Activated CD4-positive, alpha-beta memory T cell treated with anti-CD3 and anti-CD28 coated beads, Interleukin-2, amount 10 ng/mL, durations not matched to agents 7 days and 5 days (primary cell): ENCODE data around the gene PYCARD. TPM values are rescaled to one million over a fixed set of nuclear protein-coding genes. Genes with fewer than 3 reads are reported as not detected.

ENCODE experiments used
- CTCF ChIA-PET: fragments of 350-600 bp; sonication (Branson Sonifier 250); formaldehyde crosslinking; loops from one replicate; lab custom pipeline; 2021; ENCODE audit warnings: antibody characterized with exemption, inconsistent platforms; lab: Charles Lee
- POLR2A ChIA-PET: fragments of 350-600 bp; sonication (Branson Sonifier 250); formaldehyde crosslinking; loops from one replicate; lab custom pipeline; 2021; ENCODE audit warnings: antibody characterized with exemption; lab: Charles Lee
- DNase-seq: peaks from one replicate; pipeline ENCODE4 v3.0.0-alpha.2; 2020
- H3K27ac Mint-ChIP-seq: one replicate; pipeline ENCODE4 v1.8.0; 2021; ENCODE audit warnings: mild to moderate bottlenecking, mixed read lengths
- H3K27me3 Mint-ChIP-seq: one replicate; pipeline ENCODE4 v1.8.0; 2021; ENCODE audit warnings: mixed read lengths
- H3K36me3 Mint-ChIP-seq: one replicate; pipeline ENCODE4 v1.8.0; 2021; ENCODE audit warnings: low read depth, mixed read lengths
- H3K4me1 Mint-ChIP-seq: one replicate; pipeline ENCODE4 v1.8.0; 2021; ENCODE audit warnings: mixed read lengths
- H3K4me3 Mint-ChIP-seq: one replicate; pipeline ENCODE4 v1.8.0; 2021; ENCODE audit warnings: mild to moderate bottlenecking, mixed read lengths
- H3K9me3 Mint-ChIP-seq: one replicate; pipeline ENCODE4 v1.8.0; 2021; ENCODE audit warnings: mixed read lengths
- total RNA-seq, 2 experiments: library from RNA; stranded (reverse); gene quantifications; one replicate each; pipeline ENCODE4 v1.2.3, GENCODE V29; 2021

PYCARD gene
- total RNA-seq, 2 experiments from 2014 or later = 96.1 to 102 TPM

- Mint-ChIP-seq H3K9me3 (no peaks in the 10 kb centered on the region), H3K4me3 (no peak overlapping the region), H3K27ac (no peak overlapping the region), H3K4me1 (peaks cover 6% of the 10 kb centered on the region), H3K27me3 (peaks cover 15% of the 10 kb centered on the region), H3K36me3 (no peaks in the 10 kb centered on the region)
- ChIA-PET POLR2A (interaction anchor here (0.9 to 2.7 kb wide), 3 partner anchors 15 to 23 kb away, joined by 3 to 12 read pairs (median 4); partner anchors contain the start of gene FUS), CTCF (interaction anchor here (0.5 to 5.2 kb wide), 4 partner anchors 14 to 196 kb away, joined by 3 to 37 read pairs (median 3); no protein-coding TSS in a partner anchor)
- no peak for DNase-seq
Measured at GRCh38 chr16:31157136-31157535, 45.4 kb downstream of the PYCARD start.

Other genes with a start within 250 kb of the PYCARD start
- gene SETD1A, start 245.0 kb downstream of the PYCARD start, total RNA-seq = 10 to 100 TPM; 18.8 to 20.3 TPM
- gene HSD3B7, start 217.6 kb downstream of the PYCARD start, total RNA-seq = 1 to 10 TPM; 7.1 to 7.5 TPM
- 1 to 10 TPM; 1.5 to 1.7 TPM for gene STX1B, start 192.1 kb downstream of the PYCARD start, total RNA-seq
- gene STX4, start 169.2 kb downstream of the PYCARD start, total RNA-seq = 10 to 100 TPM; 67.2 to 70.0 TPM
- 10 to 100 TPM; 13.9 to 17.4 TPM for gene ZNF668, start 128.5 kb downstream of the PYCARD start, total RNA-seq
- gene ZNF646, start 128.3 kb downstream of the PYCARD start, total RNA-seq = 10 to 100 TPM; 31.9 to 32.1 TPM
- gene PRSS53, start 113.8 kb downstream of the PYCARD start, total RNA-seq = 1 to 10 TPM; 4.7 to 4.9 TPM
- 10 to 100 TPM; 66.0 to 66.1 TPM for gene VKORC1, start 108.0 kb downstream of the PYCARD start, total RNA-seq
- gene BCKDK, start 94.4 kb downstream of the PYCARD start, total RNA-seq = 10 to 100 TPM; 32.9 to 34.4 TPM
- gene KAT8, start 85.1 kb downstream of the PYCARD start, total RNA-seq = 10 to 100 TPM; 43.7 to 44.3 TPM
- gene PRSS8, start 67.0 kb downstream of the PYCARD start, total RNA-seq = not detected
- gene PRSS36, start 52.7 kb downstream of the PYCARD start, total RNA-seq = under 1 TPM; 0.58 to 0.85 TPM
- gene FUS, start 22.6 kb downstream of the PYCARD start, total RNA-seq = 100 to 1,000 TPM; 386 to 397 TPM
- under 1 TPM; 0.03 to 0.05 TPM for gene TRIM72, start 11.4 kb upstream of the PYCARD start, total RNA-seq
- gene PYDC1, start 14.4 kb upstream of the PYCARD start, total RNA-seq = not detected
- 10 to 100 TPM; 81.3 to 82.1 TPM for gene ITGAM, start 57.2 kb upstream of the PYCARD start, total RNA-seq
- gene ITGAX, start 152.4 kb upstream of the PYCARD start, total RNA-seq = 10 to 100 TPM; 42.0 to 43.2 TPM
- not detected for gene ITGAD, start 190.6 kb upstream of the PYCARD start, total RNA-seq
- gene COX6A2, start 225.6 kb upstream of the PYCARD start, total RNA-seq = not detected
- under 1 TPM in 1 of 2 experiments, not detected in 1; 0.13 TPM for gene ZNF843, start 240.0 kb upstream of the PYCARD start, total RNA-seq